Rectal smooth muscle tissue (tissue), 1 donor: ENCODE measurements around the gene CMSS1.
A peak's percentile ranks its signal among the peaks of the same experiment; 100 is the strongest.

Experiments used
- H3K27ac ChIP-seq: one replicate; pipeline ENCODE4 v1.7.0; 2013; ENCODE audit warnings: low read depth, low read length, inconsistent platforms
- H3K27me3 ChIP-seq: one replicate; pipeline ENCODE4 v1.7.0; 2013; ENCODE audit warnings: low read length; ENCODE audit not compliant: control insufficient read depth, insufficient read depth
- H3K36me3 ChIP-seq: one replicate; pipeline ENCODE4 v1.7.0; 2013; ENCODE audit warnings: low read length; ENCODE audit not compliant: control insufficient read depth, insufficient read depth
- H3K4me1 ChIP-seq: one replicate; pipeline ENCODE4 v1.7.0; 2013; ENCODE audit warnings: low read length; ENCODE audit not compliant: control insufficient read depth, insufficient read depth
- H3K4me3 ChIP-seq: one replicate; pipeline ENCODE4 v1.7.0; 2013; ENCODE audit warnings: low read length
- H3K9ac ChIP-seq: one replicate; pipeline ENCODE4 v1.7.0; 2013; ENCODE audit warnings: low read length

Gene CMSS1

GRCh38 chr3:99997293-99997692 is 179.6 kb downstream of the CMSS1 start:
- H3K4me3 ChIP-seq = no peak overlapping the region
- H3K4me1 ChIP-seq = no peaks in the 10 kb centered on the region
- H3K9ac ChIP-seq = no peak overlapping the region
- no peaks in the 10 kb centered on the region for H3K27me3 ChIP-seq
- H3K36me3 ChIP-seq = no peaks in the 10 kb centered on the region
- H3K27ac ChIP-seq = no peak overlapping the region

- Histone ChIP-seq H3K27me3 (no peaks in the 10 kb centered on the region), H3K4me3 (no peak overlapping the region), H3K27ac (no peak overlapping the region), H3K36me3 (no peaks in the 10 kb centered on the region), H3K9ac (no peak overlapping the region), H3K4me1 (no peaks in the 10 kb centered on the region)
These were observed 181.9 kb downstream of the CMSS1 start for GRCh38 chr3:99999536-99999935.

GRCh38 chr3:100001083-100001482 is 183.4 kb downstream of the CMSS1 start:
- Histone ChIP-seq H3K36me3 (no peaks in the 10 kb centered on the region), H3K27ac (no peak overlapping the region), H3K4me3 (no peak overlapping the region)

GRCh38 chr3:100001526-100002270 is 184.0 kb downstream of the CMSS1 start:
- H3K36me3 ChIP-seq = no peaks in the 10 kb centered on the region

More at GRCh38 chr3:100001083-100001482, 183.4 kb downstream of the CMSS1 start:
- H3K9ac ChIP-seq = no peak overlapping the region
- no peaks in the 10 kb centered on the region for H3K4me1 ChIP-seq
- no peaks in the 10 kb centered on the region for H3K27me3 ChIP-seq

GRCh38 chr3:100002599-100003350 is 185.1 kb downstream of the CMSS1 start:
- Histone ChIP-seq H3K4me1 (peaks cover 4% of the 10 kb centered on the region), H3K9ac (no peak overlapping the region)

More at GRCh38 chr3:100001526-100002270, 184.0 kb downstream of the CMSS1 start:
- H3K4me3 ChIP-seq = no peak overlapping the region
- H3K4me1 ChIP-seq = peaks cover 3% of the 10 kb centered on the region
- no peaks in the 10 kb centered on the region for H3K27me3 ChIP-seq
- no peak overlapping the region for H3K9ac ChIP-seq
- H3K27ac ChIP-seq = no peak overlapping the region

GRCh38 chr3:100003609-100004503 is 186.2 kb downstream of the CMSS1 start:
- Histone ChIP-seq H3K27me3 (no peaks in the 10 kb centered on the region), H3K4me1 (peaks cover 4% of the 10 kb centered on the region), H3K36me3 (no peaks in the 10 kb centered on the region), H3K4me3 (no peak overlapping the region), H3K9ac (no peak overlapping the region), H3K27ac (no peak overlapping the region)

More at GRCh38 chr3:100002599-100003350, 185.1 kb downstream of the CMSS1 start:
- Histone ChIP-seq H3K4me3 (no peak overlapping the region), H3K36me3 (no peaks in the 10 kb centered on the region), H3K27ac (peak overlapping the region; percentile 16), H3K27me3 (no peaks in the 10 kb centered on the region)

GRCh38 chr3:100004931-100005330 is 187.3 kb downstream of the CMSS1 start:
- Histone ChIP-seq H3K27me3 (no peaks in the 10 kb centered on the region), H3K4me1 (peaks cover 4% of the 10 kb centered on the region), H3K36me3 (no peaks in the 10 kb centered on the region), H3K27ac (no peak overlapping the region), H3K4me3 (no peak overlapping the region), H3K9ac (no peak overlapping the region)

GRCh38 chr3:100005665-100006393 is 188.2 kb downstream of the CMSS1 start:
- H3K36me3 ChIP-seq = no peaks in the 10 kb centered on the region
- H3K4me3 ChIP-seq = no peak overlapping the region
- no peak overlapping the region for H3K27ac ChIP-seq
- peaks cover 4% of the 10 kb centered on the region for H3K4me1 ChIP-seq
- H3K27me3 ChIP-seq = no peaks in the 10 kb centered on the region
- H3K9ac ChIP-seq = no peak overlapping the region

- Histone ChIP-seq H3K4me3 (no peak overlapping the region), H3K4me1 (peaks cover 4% of the 10 kb centered on the region), H3K27ac (no peak overlapping the region), H3K36me3 (no peaks in the 10 kb centered on the region), H3K9ac (no peak overlapping the region), H3K27me3 (no peaks in the 10 kb centered on the region)
These were observed 189.1 kb downstream of the CMSS1 start for GRCh38 chr3:100006570-100007271.

GRCh38 chr3:100007313-100007712 is 189.7 kb downstream of the CMSS1 start:
- Histone ChIP-seq H3K27ac (no peak overlapping the region), H3K36me3 (no peaks in the 10 kb centered on the region), H3K4me1 (peaks cover 4% of the 10 kb centered on the region), H3K27me3 (no peaks in the 10 kb centered on the region), H3K4me3 (no peak overlapping the region), H3K9ac (no peak overlapping the region)

- Histone ChIP-seq H3K9ac (no peak overlapping the region), H3K4me3 (no peak overlapping the region), H3K27ac (no peak overlapping the region), H3K27me3 (no peaks in the 10 kb centered on the region), H3K36me3 (no peaks in the 10 kb centered on the region), H3K4me1 (peaks cover 4% of the 10 kb centered on the region)
These were observed 190.5 kb downstream of the CMSS1 start for GRCh38 chr3:100008081-100008698.
